NCI-H748 (cell line): ENCODE data around the gene REPS1.

Source experiments
- DNase-seq: peaks from one replicate; lab custom pipeline; 2025; ENCODE audit not compliant: unreplicated experiment; lab: John Stamatoyannopoulos, UW

The REPS1 gene

GRCh38 chr6:138864343-138864890, 123.6 kb downstream of the REPS1 start:
- no peak for DNase-seq

GRCh38 chr6:138863321-138863720, 124.7 kb downstream of the REPS1 start:
- DNase-seq: no peak

- DNase-seq: no peak
Observed at GRCh38 chr6:138862456-138862855, 125.6 kb downstream of the REPS1 start.

GRCh38 chr6:138857775-138858174, 130.3 kb downstream of the REPS1 start:
- no peak for DNase-seq

GRCh38 chr6:138856654-138857053, 131.4 kb downstream of the REPS1 start:
- DNase-seq: no peak
